Endothelial cell of umbilical vein (primary cell): ENCODE data around the gene TBPL1. TPM values are rescaled to one million over a fixed set of nuclear protein-coding genes. Genes with fewer than 3 reads are reported as not detected.

ENCODE experiments used
- BruUV-seq: library from RNA; stranded (reverse); fragments of 400-500 nt; replicated peaks from 2 replicates; lab custom pipeline; 2021; lab: Mats Ljungman, UMichigan
- CTCF ChIA-PET: fragments of 300-600, 350-600 bp; sonication (Branson Sonifier 250); formaldehyde crosslinking; loops from one replicate; lab custom pipeline; 2021; ENCODE audit warnings: antibody characterized with exemption, inconsistent platforms; lab: Charles Lee
- POLR2A ChIA-PET: fragments of 300-600, 350-600 bp; sonication (Branson Sonifier 250); formaldehyde crosslinking; loops from one replicate; lab custom pipeline; 2021; ENCODE audit warnings: antibody characterized with exemption, inconsistent platforms; lab: Charles Lee
- DNase-seq: peaks from one replicate; pipeline ENCODE4 v3.0.0-alpha.2; 2011; ENCODE audit warnings: low read depth, low spot score
- FAIRE-seq: peaks from 2 replicates; lab custom pipeline; 2011; peaks lifted over from hg19 to GRCh38; lab: Jason Lieb, UNC
- H2AFZ ChIP-seq: 2 replicates; pipeline ENCODE4 v1.6.0; 2012; ENCODE audit warnings: low read depth, low read length, control low read depth, inconsistent platforms
- H3K27ac ChIP-seq: 2 replicates; pipeline ENCODE4 v1.5.1; 2011; ENCODE audit warnings: low read depth, mild to moderate bottlenecking, control low read depth, low read length, moderate library complexity; ENCODE audit not compliant: insufficient read depth
- H3K27me3 ChIP-seq, 2 experiments: 2 replicates each; pipeline versions ENCODE4 v1.6.0 to v1.6.1; 2011; ENCODE audit warnings: low read length in 2 of 2, mixed read lengths in 1 of 2; ENCODE audit not compliant: control insufficient read depth in 2 of 2, insufficient read depth in 2 of 2
- H3K36me3 ChIP-seq, 2 experiments: 2 replicates in 1 of 2; 3 replicates in 1 of 2; pipeline ENCODE4 v1.5.1; 2011; ENCODE audit warnings: low read length in 2 of 2, mild to moderate bottlenecking in 1 of 2, moderate library complexity in 1 of 2; ENCODE audit not compliant: control insufficient read depth in 2 of 2, insufficient read depth in 2 of 2; ENCODE audit errors: extremely low read depth in 1 of 2
- H3K4me1 ChIP-seq: 3 replicates; pipeline ENCODE4 v1.5.1; 2011; ENCODE audit warnings: mild to moderate bottlenecking, low read length; ENCODE audit not compliant: control insufficient read depth, insufficient read depth; ENCODE audit errors: extremely low read depth
- H3K4me2 ChIP-seq: 2 replicates; pipeline ENCODE4 v1.6.1; 2011; ENCODE audit warnings: low read length, control low read depth, mixed read lengths; ENCODE audit not compliant: insufficient read depth
- H3K4me3 ChIP-seq, 3 experiments: fragments of 200-600 bp in 1 of 3; sonication (generic), shearing (Covaris generic) in 1 of 3; replicated peaks in 1 of 3; 2 replicates each; pipeline ENCODE4 v1.5.1; 2011 to 2016; ENCODE audit warnings: control low read depth in 3 of 3, low read length in 3 of 3, mild to moderate bottlenecking in 2 of 3, inconsistent platforms in 1 of 3, low read depth in 1 of 3, moderate library complexity in 1 of 3; ENCODE audit not compliant: insufficient read depth in 1 of 3
- H3K79me2 ChIP-seq: 2 replicates; pipeline ENCODE4 v1.6.0; 2012; ENCODE audit warnings: low read length, inconsistent platforms; ENCODE audit not compliant: control insufficient read depth, insufficient read depth
- H3K9ac ChIP-seq: replicated peaks from 2 replicates; pipeline ENCODE3; 2011; ENCODE audit warnings: low read length, control low read depth; ENCODE audit not compliant: insufficient read depth; ENCODE audit errors: extremely low read depth
- H3K9me1 ChIP-seq: replicated peaks from 3 replicates; pipeline ENCODE4 v1.6.0; 2011; ENCODE audit warnings: mild to moderate bottlenecking, low read length; ENCODE audit not compliant: control insufficient read depth, insufficient read depth; ENCODE audit errors: extremely low read depth
- H3K9me3 ChIP-seq: replicated peaks from 2 replicates; pipeline ENCODE4 v1.5.1; 2012; ENCODE audit warnings: low read length, inconsistent platforms; ENCODE audit not compliant: control insufficient read depth, insufficient read depth
- H4K20me1 ChIP-seq: replicated peaks from 2 replicates; pipeline ENCODE3; 2011; ENCODE audit warnings: mild to moderate bottlenecking, low read length; ENCODE audit not compliant: control insufficient read depth, insufficient read depth; ENCODE audit errors: extremely low read depth
- FOS ChIP-seq: IDR thresholded peaks from 2 replicates; pipeline ENCODE4 v1.6.1; 2011; ENCODE audit warnings: mild to moderate bottlenecking, low read length, moderate library complexity, borderline replicate concordance; ENCODE audit not compliant: insufficient read depth
- GATA2 ChIP-seq: IDR thresholded peaks from 2 replicates; pipeline ENCODE4 v1.7.0; 2011; ENCODE audit warnings: low read depth, mild to moderate bottlenecking, moderate library complexity, mixed read lengths, low read length; ENCODE audit not compliant: insufficient read length, insufficient read depth
- JUN ChIP-seq: IDR thresholded peaks from 2 replicates; pipeline ENCODE4 v1.6.1; 2011; ENCODE audit warnings: borderline replicate concordance, low read depth; ENCODE audit not compliant: insufficient read length, insufficient read depth
- MAX ChIP-seq: IDR thresholded peaks from 2 replicates; pipeline ENCODE4 v1.6.1; 2011; ENCODE audit not compliant: insufficient read depth, insufficient read length
- MYC ChIP-seq: IDR thresholded peaks from one replicate; pipeline ENCODE4 v1.6.1; 2011; ENCODE audit warnings: mild to moderate bottlenecking, low read depth, low read length
- POLR2A ChIP-seq: IDR thresholded peaks from 2 replicates; pipeline ENCODE4 v1.6.1; 2012; ENCODE audit warnings: low read depth, mild to moderate bottlenecking, control low read depth, low read length
- POLR2AphosphoS5 ChIP-seq: IDR thresholded peaks from 2 replicates; pipeline ENCODE4 v1.6.1; 2012; ENCODE audit warnings: low read depth, mild to moderate bottlenecking, control low read depth, low read length, moderate library complexity; ENCODE audit not compliant: insufficient read depth
- dilution Hi-C: fragments of 300-500 bp; cut with MboI; formaldehyde crosslinking; loops from one replicate; pipeline ENCODE4 v1.15.0; 2019; ENCODE audit warnings: low sequenced_read_pairs; ENCODE audit not compliant: extremely low pct_ligation_motif_present
- intact Hi-C: fragments of 100-400 bp; cut with micrococcal nuclease; formaldehyde crosslinking; loops from one replicate; pipeline ENCODE4 v1.10.0; 2022
- polyA plus RNA-seq, 4 experiments: library from polyadenylated mRNA; depleted of rRNA in 3 of 4; stranded (reverse) in 3 of 4; unstranded in 1 of 4; fragments of >200 nt; gene quantifications; 2 replicates each; pipeline versions ENCODE4 v1.2.1 to v1.2.3, GENCODE V29; 2011 to 2012; ENCODE audit warnings: missing spikeins in 1 of 4
- total RNA-seq: library from RNA; stranded (reverse); gene quantifications from 2 replicates; pipeline ENCODE4 v1.2.3, GENCODE V29; 2021
- TF ChIP-seq, protein P1 (sequence below), 2 donors: IDR thresholded peaks; 1 replicate in 1 of 2; 2 replicates in 1 of 2; pipeline ENCODE4 v1.5.1; 2011; ENCODE audit warnings: low read length in 2 of 2, mild to moderate bottlenecking in 2 of 2, moderate library complexity in 2 of 2, control low read depth in 1 of 2, inconsistent platforms in 1 of 2, low read depth in 1 of 2; ENCODE audit not compliant: insufficient read depth in 1 of 2; ENCODE audit errors: extremely low read depth in 1 of 2

TBPL1 gene
- total and polyA plus RNA-seq, 2 donors (not counting 3 experiments of a cell fraction or from before 2014, with no cell fraction given) = 19.6 to 31.2 TPM

GRCh38 chr6:133983099-133983939 lies 30.3 kb downstream of the TBPL1 start:
- peaks cover 2% of the 10 kb centered on the region for H4K20me1 ChIP-seq
- no peak overlapping the region for H3K27ac ChIP-seq
- intact Hi-C loops (no loop called here), dilution Hi-C loops (no loop called here)
- TF ChIP-seq, protein P1, sequence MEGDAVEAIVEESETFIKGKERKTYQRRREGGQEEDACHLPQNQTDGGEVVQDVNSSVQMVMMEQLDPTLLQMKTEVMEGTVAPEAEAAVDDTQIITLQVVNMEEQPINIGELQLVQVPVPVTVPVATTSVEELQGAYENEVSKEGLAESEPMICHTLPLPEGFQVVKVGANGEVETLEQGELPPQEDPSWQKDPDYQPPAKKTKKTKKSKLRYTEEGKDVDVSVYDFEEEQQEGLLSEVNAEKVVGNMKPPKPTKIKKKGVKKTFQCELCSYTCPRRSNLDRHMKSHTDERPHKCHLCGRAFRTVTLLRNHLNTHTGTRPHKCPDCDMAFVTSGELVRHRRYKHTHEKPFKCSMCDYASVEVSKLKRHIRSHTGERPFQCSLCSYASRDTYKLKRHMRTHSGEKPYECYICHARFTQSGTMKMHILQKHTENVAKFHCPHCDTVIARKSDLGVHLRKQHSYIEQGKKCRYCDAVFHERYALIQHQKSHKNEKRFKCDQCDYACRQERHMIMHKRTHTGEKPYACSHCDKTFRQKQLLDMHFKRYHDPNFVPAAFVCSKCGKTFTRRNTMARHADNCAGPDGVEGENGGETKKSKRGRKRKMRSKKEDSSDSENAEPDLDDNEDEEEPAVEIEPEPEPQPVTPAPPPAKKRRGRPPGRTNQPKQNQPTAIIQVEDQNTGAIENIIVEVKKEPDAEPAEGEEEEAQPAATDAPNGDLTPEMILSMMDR (IDR thresholded peaks at IDR 0.05; ENCODE audit: extremely low read depth in 1 of 2, insufficient read depth in 1 of 2, low read depth in 1 of 2, low read length in 2 of 2) = no peak
- TF ChIP-seq FOS = no peak
- no peak for TF ChIP-seq MAX
- TF ChIP-seq POLR2AphosphoS5 = no peak
- no peak for TF ChIP-seq GATA2
- TF ChIP-seq POLR2A = no peak
- TF ChIP-seq MYC = no peak
- TF ChIP-seq JUN = no peak
- DNase-seq (no peak), FAIRE-seq (no peak)
- peaks cover 3% of the 10 kb centered on the region for H3K4me1 ChIP-seq
- H3K9me3 ChIP-seq = no peaks in the 10 kb centered on the region
- H3K4me3 ChIP-seq = no peak overlapping the region
- no peak overlapping the region for H3K4me2 ChIP-seq
- H3K9ac ChIP-seq = no peak overlapping the region
- peaks cover 7% of the 10 kb centered on the region for H3K79me2 ChIP-seq
- H2AFZ ChIP-seq = no peak overlapping the region
- H3K27me3 ChIP-seq = no peaks in the 10 kb centered on the region
- no peaks in the 10 kb centered on the region for H3K9me1 ChIP-seq
- ChIA-PET CTCF (interaction anchor here (0.7 to 1.9 kb wide), 5 partner anchors 8 to 114 kb away, joined by 3 to 8 read pairs (median 3); no protein-coding TSS in a partner anchor), POLR2A (no interaction called here)
- peaks cover 2 to 17% of the 10 kb centered on the region in 2 experiments for H3K36me3 ChIP-seq
- BruUV-seq = no TSS peak
